Lower lobe of right lung (tissue), 2 donors: ENCODE data around the gene AK8. TPM values are rescaled to one million over a fixed set of nuclear protein-coding genes. Genes with fewer than 3 reads are reported as not detected.

Experiments
- ATAC-seq, 2 donors: fragments of 200-7000 bp; cut with Tn5 transposase; one replicate each; pipeline ENCODE4 v1.9.1; 2020 to 2022; ENCODE audit warnings: mild to moderate bottlenecking in 2 of 2, moderate library complexity in 2 of 2
- DNase-seq: peaks from one replicate; pipeline ENCODE4 v3.0.0-alpha.2; 2020
- H3K27ac ChIP-seq: fragments of 200-600 bp; one replicate; pipeline ENCODE4 v1.8.0; 2022
- H3K27me3 ChIP-seq: fragments of 200-600 bp; one replicate; pipeline ENCODE4 v1.8.0; 2022; ENCODE audit warnings: low read depth
- H3K36me3 ChIP-seq: fragments of 200-600 bp; one replicate; pipeline ENCODE4 v1.8.0; 2022; ENCODE audit warnings: mild to moderate bottlenecking
- H3K4me1 ChIP-seq: fragments of 200-600 bp; one replicate; pipeline ENCODE4 v1.8.0; 2022
- H3K4me3 ChIP-seq: fragments of 200-600 bp; one replicate; pipeline ENCODE4 v1.8.0; 2022; ENCODE audit warnings: mild to moderate bottlenecking
- H3K9me3 ChIP-seq: fragments of 200-600 bp; one replicate; pipeline ENCODE4 v1.8.0; 2022
- intact Hi-C: fragments of 100-400 bp; cut with DNase I; formaldehyde crosslinking; loops from one replicate; pipeline ENCODE4 v1.11.0; 2022
- total RNA-seq: library from RNA; stranded (reverse); fragmentation: NEBNext Ultra II Directional; extraction: Animal tissue kit (Norgen Biotek cat#: 25700); gene quantifications from one replicate; pipeline ENCODE4 v1.2.1, GENCODE V29; 2021
- TF ChIP-seq, protein P1 (sequence below): fragments of 200-600 bp; IDR thresholded peaks from one replicate; pipeline ENCODE4 v1.8.0; 2022; ENCODE audit warnings: antibody characterized with exemption, mild to moderate bottlenecking
- donor health status: DM: no; HTN: yes; CAD: no; lungs with severe emphysema.

The AK8 gene
- total RNA-seq, 1 donor from 2014 or later = 6.1 TPM

DNA sequence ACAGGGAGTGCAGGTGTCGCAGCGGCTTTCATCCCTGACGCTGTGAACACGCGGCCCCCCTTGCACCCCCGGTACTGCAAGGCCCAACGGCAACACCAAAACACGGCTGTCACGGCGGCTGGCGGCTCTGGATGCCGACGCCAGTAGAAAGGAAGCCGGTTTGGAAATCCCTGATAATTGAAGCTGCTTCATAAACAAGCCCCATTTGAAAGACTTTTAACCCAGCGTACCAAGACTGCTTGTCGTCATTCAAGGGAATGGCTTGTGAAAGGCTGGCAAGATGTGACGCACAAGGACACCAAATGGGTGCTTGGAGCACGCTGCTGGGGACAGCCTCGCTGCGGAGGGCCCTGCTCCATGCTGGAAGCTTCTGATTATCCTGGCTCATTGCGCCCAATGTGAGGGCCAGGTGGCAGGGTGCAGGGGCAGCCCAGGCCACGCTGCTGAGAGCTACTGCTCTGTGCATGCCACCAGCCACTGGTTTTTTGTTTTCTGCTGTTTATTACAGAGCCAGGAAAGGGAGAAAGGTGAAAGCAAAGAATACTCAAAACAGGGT, 144.7 kb downstream of the AK8 start:
- no peak for ATAC-seq
- DNase-seq = no peak
- H3K36me3 ChIP-seq = no peaks in the 10 kb centered on the region
- H3K4me3 ChIP-seq = no peak overlapping the region
- peaks cover 3% of the 10 kb centered on the region for H3K27me3 ChIP-seq
- no peaks in the 10 kb centered on the region for H3K9me3 ChIP-seq
- H3K27ac ChIP-seq = no peak overlapping the region
- H3K4me1 ChIP-seq = no peaks in the 10 kb centered on the region
- TF ChIP-seq, protein P1, sequence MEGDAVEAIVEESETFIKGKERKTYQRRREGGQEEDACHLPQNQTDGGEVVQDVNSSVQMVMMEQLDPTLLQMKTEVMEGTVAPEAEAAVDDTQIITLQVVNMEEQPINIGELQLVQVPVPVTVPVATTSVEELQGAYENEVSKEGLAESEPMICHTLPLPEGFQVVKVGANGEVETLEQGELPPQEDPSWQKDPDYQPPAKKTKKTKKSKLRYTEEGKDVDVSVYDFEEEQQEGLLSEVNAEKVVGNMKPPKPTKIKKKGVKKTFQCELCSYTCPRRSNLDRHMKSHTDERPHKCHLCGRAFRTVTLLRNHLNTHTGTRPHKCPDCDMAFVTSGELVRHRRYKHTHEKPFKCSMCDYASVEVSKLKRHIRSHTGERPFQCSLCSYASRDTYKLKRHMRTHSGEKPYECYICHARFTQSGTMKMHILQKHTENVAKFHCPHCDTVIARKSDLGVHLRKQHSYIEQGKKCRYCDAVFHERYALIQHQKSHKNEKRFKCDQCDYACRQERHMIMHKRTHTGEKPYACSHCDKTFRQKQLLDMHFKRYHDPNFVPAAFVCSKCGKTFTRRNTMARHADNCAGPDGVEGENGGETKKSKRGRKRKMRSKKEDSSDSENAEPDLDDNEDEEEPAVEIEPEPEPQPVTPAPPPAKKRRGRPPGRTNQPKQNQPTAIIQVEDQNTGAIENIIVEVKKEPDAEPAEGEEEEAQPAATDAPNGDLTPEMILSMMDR = no peak
- intact Hi-C loops = no loop called here

DNA sequence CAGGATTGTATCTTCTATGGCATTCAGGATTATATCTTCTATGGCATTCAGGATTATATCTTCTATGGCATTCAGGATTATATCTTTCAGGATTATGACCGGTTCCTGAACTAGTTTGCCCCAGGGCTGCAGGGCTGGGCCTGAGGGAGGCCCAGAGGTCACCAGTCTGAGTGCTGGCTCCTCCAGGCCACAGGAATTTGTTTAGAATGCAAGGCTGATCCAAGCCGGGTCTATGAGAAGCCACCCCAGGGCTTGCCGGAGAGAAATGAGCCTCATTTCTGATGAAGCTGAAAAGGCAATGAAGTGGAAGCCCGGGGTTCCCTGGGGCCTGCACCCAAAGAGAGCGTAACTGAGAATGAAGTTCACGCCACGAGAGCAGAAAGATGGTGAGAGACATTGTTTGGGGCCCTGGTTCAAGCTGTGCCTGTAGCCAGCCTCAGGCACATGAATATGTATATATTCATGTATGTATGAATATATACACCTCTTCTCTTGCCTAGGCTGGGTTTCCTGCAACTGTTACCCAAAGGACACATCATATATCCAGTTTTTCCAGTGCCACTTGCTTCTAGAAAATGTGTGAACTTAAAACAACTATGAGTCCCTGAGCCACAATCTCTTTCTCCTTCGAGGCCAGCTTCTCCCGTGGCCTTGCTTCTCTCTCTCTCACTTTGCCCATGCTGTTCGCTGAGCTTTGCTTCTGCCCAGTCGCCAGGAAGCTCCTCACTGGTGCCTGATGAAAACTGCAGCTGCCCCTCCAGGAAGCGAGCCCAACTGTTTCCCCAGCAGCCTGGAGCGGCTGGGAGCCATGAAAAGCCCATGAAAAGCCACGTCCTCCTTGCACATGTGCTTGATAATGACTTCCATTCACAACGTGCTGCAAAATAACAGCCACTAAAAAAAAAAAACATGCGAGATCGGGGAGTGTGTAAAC, 145.5 kb downstream of the AK8 start:
- intact Hi-C loops = no loop called here
- H3K27me3 ChIP-seq = peaks cover 3% of the 10 kb centered on the region
- no peak overlapping the region for H3K27ac ChIP-seq
- no peak for DNase-seq
- no peaks in the 10 kb centered on the region for H3K9me3 ChIP-seq
- H3K4me1 ChIP-seq = no peaks in the 10 kb centered on the region
- H3K36me3 ChIP-seq = no peaks in the 10 kb centered on the region
- peak; percentile 42 to 48 for ATAC-seq
- TF ChIP-seq, protein P1 = no peak
- H3K4me3 ChIP-seq = no peak overlapping the region

DNA sequence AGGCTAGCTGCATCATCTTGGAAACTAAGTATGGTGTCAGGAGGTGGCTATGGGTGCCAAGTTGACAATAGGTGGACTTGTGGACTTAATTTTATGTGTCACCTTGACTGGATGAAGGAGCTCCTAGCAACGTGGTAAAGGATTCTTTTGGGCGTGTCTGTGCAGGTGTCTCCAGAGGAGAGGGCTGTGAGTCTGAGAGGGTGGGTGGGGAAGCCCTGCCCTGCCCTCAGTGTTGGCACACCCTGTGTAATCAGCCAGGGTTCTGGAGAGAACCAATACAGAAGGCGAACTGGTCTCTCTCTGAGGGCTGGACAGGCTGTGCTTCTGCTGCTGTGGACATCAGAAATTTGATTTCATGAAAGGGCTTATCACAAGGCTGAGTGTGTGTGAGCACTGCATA, 146.9 kb downstream of the AK8 start:
- Histone ChIP-seq H3K4me1 (no peaks in the 10 kb centered on the region), H3K36me3 (no peaks in the 10 kb centered on the region), H3K27ac (no peak overlapping the region), H3K4me3 (no peak overlapping the region), H3K27me3 (peaks cover 3% of the 10 kb centered on the region), H3K9me3 (no peaks in the 10 kb centered on the region)
- intact Hi-C loops = no loop called here
- TF ChIP-seq, protein P1 = no peak
- DNase-seq (no peak), ATAC-seq (peak; percentile 44 to 68)

DNA sequence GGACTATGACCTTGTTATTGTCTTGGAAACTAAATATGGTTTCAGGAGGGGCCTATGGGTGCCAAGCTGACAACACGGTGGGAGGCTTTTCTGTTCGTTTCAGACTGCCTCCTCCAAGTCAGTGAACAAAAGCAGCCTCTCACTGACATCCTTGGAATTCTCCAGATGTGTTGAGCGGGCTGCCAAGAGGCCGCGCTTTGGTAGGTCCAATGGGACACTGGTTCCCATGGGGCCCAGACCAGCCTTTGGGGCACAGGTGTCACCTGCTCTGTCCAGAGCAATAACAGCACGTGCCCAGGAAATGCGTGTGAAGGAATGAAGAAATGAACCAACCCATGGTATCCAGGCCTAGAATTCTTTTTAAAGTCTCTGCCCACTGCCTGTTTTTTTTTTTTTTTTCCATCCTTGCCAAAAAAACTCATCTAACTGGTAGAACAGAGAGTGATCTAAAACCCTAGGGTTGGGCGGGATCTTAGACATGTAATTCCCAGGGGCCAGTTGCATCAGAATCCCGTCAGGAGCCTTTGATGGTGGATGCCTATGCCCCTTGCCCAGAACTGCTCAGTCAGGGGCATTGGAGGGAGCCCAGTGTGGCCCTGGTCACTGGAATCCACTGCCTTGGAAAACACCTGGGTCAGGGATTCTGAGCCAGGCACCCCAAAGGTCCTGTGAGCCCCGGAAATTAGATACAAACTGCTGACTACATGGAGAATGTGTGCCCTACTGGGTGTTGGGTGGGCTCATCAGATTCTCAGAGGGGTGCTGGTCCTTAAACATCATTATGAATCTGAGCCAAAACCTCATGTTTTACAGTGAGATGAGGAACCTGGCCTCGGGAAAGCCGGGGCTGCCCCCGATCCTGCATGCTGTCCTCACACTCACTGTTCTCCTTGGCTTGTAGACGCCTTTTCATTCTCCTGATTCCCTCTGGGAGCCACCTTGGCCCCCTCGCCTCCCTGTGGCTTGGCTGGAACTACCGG, 147.7 kb downstream of the AK8 start:
- Histone ChIP-seq H3K27me3 (peaks cover 3% of the 10 kb centered on the region), H3K4me1 (no peaks in the 10 kb centered on the region), H3K9me3 (no peaks in the 10 kb centered on the region), H3K36me3 (no peaks in the 10 kb centered on the region), H3K27ac (peak overlapping the region; percentile 18), H3K4me3 (no peak overlapping the region)
- TF ChIP-seq, protein P1 = no peak
- no peak for DNase-seq
- ATAC-seq = no peak
- intact Hi-C loops = no loop called here

DNA sequence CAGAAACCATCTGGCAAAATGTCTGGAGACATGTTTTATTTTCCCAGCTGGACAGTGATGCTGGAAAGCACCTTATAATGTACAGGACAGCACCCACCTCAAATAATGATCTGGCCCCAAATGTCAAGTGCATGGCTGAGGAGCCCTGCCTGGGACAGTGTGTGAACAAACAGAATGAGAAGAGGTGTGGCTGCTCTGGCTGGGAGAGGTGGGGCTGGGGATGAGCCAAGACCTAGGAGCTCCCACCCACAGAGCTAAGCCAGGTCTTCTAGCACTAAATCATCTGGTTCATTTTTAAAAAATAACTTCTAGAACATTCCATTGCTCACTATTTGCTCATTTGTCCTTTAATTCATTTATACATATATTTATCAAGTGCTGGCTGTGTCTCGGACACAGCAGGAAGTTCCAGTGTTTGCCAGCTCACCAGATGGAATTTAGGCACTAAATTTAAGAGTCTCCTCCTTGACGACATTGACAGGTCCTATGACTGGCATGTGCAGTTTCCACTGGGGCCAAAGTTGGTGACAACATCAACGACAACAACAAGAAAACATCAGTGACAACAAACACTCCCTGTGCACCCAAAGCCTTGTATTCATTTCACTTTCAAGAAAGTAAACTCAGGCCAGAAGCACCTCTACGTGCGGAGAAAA, 148.7 kb downstream of the AK8 start:
- DNase-seq = no peak
- no peak overlapping the region for H3K4me3 ChIP-seq
- intact Hi-C loops = no loop called here
- H3K27me3 ChIP-seq = peaks cover 3% of the 10 kb centered on the region
- TF ChIP-seq, protein P1 = no peak
- no peaks in the 10 kb centered on the region for H3K4me1 ChIP-seq
- no peaks in the 10 kb centered on the region for H3K9me3 ChIP-seq
- peak overlapping the region; percentile 18 for H3K27ac ChIP-seq
- ATAC-seq = peak; percentile 63 to 83
- no peaks in the 10 kb centered on the region for H3K36me3 ChIP-seq
